HG02571 (cell line): ENCODE measurements around the gene PLN.

Experiments used
- ATAC-seq: cut with Tn5 transposase; IDR thresholded peaks from one replicate; pipeline ENCODE4 v1.9.1; 2021; ENCODE audit warnings: mild to moderate bottlenecking, moderate library complexity; ENCODE audit not compliant: unreplicated experiment

Gene PLN

DNA sequence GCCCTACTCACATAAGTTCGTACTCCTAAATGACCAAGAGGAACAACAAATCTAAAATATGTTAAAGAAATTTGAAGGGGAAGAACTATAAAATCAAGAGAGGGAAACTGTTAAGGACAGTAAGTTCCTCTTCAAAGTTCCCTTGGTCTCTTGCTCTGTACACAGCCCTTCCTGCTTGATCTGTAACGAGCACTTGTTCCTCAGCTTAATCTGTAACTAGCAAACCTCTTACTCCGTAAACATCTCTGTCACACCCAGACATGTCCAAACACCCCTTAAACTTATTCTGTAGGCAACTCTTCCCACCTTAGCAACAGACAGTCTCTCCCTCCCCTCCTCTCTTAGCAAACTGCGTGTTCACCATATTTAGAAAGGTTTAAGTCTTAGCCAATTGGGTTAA is 29.9 kb downstream of the PLN start:
- ATAC-seq: no peak

DNA sequence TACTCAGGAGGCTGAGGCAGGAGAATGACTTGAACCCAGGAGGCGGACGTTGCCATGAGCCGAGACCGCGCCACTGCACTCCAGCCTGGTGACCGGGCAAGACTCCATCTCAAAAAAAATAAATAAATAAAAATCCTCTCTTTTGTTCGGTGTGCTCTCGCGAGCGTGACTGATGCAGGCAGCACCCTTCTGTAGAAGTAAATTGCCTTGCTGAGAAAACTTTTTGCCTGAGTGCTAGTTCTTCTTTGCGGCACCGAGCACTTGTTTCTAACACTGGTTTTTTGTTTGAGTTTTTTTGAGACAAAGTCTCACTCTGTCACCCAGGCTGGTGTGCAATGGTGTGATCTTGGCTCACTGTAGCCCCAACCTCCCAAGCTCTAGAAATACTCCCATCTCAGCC is 30.5 kb downstream of the PLN start:
- no peak for ATAC-seq

DNA sequence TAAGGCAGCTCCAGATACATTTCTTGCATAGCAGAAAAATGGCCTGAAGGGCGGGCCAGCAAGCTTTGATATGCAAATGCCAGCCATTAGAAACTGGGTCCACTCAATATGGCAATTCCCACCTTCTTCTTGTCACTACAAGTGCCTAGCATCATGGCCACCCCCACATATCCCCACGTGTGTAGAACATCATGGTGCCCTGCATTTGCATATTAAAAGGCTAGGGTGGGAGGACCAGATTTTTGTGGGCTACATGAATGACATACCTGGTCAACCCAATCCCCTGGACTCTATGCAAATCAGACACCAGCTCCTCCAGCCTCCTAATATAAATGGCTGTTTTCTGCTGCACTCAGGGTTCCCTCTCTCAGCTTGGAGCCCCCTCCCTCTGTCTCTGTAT is 31.7 kb downstream of the PLN start:
- no peak for ATAC-seq

DNA sequence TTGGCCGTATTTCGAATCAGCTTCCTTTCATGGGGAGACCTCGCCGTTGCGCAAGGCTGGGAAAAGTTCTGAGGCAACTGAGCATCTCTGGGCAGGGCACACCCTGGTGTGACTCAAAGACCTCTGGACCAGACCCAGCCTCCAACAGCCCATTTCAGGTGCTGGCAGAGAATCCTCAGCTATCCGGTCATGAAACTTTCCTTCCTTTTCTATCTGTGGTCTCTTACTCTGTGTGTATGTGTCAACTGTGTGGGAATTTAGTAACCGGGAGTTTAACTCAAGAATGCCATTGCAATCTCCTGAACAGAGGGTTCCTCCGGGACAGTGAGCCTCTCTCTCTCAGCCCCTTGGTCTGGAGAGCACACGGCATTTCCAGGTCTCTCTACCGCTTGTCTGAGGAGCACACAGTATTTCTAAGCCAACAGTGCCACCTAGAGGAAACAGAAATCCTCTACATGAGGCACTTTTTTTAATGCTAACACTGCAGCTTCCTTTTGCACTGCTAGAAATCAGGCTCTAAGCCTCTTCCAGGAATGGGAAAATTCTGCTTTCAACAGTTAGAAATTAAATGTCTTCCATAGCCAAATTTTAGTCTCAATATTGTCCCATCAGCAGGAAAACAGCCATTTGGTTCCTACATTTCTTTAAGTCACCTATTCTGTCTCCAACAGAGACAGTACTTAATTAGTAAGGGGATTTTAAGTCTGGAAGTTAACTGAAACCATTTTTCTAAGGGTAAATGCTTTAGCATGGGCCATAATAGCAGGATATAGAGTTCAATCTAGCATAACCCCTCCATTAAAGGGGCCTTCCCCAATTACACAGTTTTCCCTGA is 32.7 kb downstream of the PLN start:
- no peak for ATAC-seq

DNA sequence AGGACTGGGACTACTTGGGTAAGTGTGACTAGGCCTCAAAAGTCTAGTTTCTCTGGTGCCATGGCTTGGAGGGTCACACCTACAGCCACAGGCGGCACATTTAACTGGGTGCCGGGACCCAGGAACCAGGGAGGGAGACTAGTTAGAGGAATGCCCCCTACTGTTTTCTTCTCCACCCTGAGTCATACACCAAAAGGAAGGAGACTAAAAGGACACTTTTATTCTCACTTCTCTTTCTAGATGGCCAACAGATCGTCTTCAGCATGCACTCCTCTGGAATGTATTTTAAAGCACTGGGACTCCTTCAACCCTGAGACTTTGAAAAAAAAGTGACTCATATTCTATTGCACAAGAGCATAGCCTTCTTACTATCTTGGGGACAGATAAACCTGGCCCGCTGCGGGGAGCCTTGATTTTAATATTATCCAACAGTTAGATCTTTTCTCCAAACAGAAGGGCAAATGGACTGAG is 33.4 kb downstream of the PLN start:
- ATAC-seq: no peak

DNA sequence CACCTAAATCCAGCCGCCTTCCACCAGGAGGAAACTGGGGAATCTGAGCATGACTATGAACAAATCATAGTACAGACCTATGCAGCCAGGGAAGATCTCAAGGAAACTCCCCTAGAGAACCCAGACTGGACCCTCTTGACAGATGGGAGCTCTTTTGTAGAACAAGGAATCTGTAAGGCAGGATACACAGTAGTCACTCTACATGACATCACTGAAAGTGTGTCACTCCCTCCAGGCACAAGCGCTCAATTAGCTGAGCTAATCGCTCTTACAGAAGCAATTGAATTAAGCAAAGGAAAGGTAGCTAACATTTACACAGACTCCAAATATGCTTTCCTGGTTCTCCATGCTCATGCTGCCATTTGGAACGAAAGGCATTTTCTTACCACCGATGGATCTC is 36.8 kb downstream of the PLN start:
- ATAC-seq: no peak

DNA sequence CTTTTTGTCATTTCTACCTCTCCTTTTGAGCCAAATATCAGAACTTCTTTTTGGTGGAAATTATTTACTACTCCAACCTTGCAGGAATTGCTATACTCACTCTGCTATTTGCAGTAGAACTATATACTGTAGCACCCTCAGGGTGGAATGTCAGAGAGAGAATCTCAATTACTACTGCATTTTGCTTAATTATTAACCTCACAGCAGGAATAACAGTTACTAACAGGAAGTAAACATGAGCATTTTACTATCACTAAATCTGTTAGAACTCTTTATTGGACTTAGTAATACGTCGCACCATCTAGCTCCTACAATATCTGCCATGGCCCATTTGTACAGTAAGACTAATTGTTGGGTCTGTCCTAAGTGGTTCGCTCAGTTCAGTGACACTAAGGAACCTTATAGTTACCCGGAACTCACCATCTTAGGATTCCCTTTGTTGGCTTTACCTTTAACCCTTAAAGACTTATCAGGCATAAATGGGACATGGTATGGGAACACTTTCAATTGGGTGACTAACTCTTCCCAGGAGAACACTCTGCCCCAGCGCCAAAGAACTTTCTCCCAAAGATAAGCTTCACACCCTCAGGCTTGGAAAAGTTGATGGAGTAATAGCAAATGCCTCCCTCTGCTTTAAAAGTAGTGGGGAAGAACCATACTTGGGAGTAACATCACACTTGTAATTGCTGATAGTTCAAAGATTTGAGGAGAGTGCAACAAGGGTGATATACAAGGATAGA is 38.8 kb downstream of the PLN start:
- ATAC-seq: no peak

DNA sequence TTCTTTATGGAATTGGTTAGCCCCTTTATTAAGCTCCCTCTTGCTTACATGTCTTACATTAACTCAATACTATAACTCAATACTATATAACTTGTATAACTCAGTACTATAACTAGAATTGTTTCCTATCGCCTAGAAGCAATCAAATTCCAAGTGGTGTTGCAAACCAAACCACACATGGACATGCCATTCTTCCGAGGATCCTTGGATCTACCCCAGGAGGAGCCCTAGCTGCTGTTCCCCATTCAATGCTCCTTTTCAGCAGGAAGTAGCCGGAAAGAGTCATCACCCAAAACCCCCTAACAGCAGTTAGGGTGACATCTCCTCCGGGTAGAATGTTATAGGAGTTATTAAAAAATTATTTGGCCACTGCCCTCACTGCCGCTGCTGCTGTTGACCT is 40.5 kb downstream of the PLN start:
- no peak for ATAC-seq

DNA sequence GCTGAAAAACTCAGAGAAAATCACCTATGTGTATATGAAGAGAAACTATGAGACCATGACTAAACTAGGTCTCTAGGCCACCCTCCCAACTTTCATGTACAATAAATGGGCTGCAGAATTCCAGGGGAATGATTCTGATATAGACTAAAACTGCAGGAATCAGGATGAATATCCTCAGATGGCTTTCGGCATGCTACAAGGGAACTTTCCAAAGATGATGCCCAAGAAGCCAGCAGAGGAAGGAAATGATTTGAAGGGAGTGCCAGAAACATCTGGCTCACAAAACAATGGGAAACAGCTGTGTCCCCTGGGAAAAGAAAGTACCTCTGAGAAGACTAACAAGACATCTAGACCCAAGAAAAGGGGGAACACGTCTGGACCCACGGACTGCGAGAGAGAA is 41.1 kb downstream of the PLN start:
- no peak for ATAC-seq

DNA sequence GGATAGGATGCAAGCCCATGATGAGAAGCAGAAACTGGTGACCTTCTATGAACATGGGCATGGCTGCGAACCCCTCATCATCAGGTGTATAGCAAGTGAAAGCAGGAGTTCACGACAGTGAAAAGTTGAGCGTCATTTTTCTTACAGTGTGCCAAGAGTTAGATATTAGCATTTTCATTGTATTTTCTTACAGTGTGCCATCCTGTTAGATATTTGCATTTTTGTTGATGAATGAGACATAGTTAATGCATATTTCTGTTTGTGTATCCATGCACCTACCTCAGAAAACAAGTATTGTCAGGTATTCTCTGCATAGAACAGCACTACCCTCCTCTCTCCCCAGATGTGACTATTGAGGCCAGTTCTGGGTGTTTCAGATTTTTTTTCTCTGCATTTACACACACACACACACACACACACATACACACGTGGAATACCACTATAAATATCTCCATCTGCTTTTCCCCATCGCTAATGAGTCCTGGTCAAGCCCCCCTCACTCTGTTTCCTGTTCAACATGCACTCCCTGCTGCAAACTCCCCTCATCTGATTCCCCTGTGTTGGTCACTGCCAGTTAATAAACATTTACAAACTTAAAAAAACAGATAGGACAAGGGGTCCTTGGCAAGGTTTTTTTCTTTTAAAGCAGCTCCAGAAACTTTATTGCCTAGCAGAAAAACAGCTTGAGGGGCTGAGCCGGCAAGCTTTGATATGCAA is 41.7 kb downstream of the PLN start:
- ATAC-seq: no peak

DNA sequence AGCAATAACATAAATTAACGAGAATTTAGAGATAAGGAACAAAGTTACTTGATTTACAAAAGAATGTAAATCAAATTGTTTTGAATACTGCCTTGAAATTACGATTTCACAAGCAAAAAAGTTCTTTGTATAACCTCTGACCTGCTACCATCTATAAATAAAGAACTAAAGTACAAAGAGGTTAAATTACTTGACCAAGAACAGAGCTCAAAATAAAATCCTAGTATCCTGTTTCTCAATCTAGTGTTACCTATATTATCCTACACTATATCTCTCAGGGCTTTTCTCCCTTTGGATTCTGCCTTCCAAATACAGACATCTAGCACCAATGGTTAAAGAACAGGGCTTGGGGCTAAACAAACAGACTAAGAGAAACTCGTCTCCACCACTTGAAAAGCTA is 43.8 kb downstream of the PLN start:
- ATAC-seq: no peak

DNA sequence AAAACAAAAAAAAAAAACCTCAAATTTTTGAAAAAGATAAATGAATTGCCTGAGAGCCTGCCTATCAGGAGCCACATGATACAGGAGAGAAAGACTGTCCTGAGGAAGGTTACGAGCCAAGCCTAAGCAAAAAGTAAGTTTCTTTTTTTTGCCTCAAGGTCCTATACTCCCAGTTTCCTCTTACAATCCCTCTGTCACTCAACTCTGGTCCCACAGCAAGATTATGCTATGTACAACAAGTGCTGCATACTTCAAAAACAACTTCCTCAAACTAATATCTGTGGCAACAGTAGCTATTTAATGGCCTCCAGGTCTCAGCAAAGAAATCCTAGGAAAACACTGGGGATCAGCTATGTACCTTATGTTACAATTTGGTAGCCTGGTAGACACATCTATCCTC is 46.8 kb downstream of the PLN start:
- no peak for ATAC-seq

DNA sequence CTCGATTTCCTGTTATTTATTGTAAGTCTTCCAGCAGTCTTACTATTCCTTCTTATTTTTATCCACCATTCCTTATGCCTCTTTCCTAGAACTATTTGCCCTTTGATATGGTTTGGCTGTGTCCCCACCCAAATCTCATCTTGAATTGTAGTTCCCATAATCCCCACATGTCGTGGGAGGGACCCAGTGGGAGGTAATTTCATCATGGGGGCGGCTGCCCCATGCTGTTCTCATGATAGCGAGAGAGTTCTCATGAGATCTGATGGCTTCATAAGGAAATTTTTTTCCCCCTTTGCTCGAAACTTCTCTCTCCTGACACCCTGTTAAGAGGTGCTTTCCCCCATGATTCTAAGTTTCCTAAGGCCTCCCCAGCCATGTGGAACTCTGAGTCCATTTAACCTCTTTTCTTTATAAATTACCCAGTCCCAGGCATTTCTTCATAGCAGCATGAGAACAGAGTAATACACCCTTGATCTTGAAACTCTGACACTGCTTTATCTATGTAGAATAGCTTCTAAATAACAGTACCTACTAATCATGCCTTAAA is 48.8 kb downstream of the PLN start:
- ATAC-seq: no peak

DNA sequence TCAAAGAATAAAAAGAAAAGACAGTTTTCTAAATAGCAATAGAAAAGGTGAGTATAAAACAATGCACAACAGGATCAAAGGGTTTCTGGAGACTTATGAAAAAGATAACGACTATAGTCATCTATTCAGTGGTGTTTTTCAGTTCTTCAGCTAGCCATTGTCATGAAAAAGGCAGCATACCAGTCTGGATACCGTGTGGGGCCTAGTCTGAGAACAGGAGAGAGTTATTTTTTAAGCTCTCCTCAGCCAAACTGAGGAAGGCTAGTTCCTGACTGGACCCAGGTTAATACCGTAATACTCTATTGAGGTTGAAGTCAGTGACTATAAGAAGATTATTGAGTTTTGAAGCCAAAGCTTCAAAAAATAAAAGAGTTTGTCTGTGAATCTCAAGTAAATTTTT is 49.5 kb downstream of the PLN start:
- ATAC-seq: no peak

DNA sequence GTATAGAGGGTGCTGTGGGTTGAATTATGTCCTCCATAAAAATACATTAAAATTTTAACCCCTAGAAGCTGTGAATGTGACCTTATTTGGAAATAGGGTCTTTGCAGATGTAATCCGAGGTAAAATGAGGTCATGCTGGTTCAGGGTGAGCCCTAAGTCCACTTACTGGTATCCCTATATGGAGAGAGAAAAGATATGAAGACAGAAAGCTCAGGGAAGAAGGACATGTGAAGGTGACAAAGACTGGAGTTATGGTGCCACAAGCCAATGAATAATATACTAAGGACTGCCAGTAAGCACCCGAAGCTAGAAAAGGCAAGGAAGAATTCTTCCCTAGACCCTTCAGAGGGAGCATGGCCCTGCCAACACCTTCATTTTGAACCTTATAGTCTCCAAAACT is 50.2 kb downstream of the PLN start:
- no peak for ATAC-seq

DNA sequence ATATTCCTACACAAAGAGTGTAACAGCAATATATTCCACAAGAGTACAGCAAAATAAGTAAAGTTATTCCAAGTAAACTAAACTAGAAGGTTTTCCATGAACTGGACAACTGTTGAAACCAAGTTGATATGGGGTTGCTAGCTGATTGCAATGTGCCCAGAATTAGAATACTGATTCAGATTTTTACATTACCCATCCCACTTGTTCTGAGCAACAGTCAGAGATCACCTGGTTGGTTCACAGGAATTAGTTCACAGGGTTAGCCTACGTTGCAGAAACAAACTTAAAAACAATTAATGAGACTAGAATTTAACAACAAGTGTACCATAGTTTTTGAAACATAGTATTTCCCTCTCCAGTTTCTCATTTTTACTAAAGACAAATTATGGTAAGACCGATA is 54.2 kb downstream of the PLN start:
- no peak for ATAC-seq

DNA sequence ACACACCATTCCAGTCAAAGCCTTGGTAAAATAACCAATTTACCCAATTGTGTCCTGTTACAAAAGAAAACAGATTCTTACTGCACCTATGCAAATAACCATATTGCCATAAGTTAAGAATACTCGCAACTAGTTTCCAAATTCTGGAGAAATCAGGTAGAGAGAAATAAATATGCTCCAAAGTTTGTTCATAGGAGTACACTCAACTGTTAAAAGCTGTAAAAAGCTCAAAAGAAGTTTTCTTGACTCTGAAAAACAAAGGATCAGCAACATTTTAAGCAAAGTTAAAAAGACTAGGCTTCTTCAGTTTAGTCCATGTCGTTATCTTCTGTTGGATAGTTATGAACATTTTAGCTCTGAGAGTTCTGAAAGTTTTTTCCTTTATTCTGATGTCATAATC is 55.3 kb downstream of the PLN start:
- ATAC-seq: no peak

DNA sequence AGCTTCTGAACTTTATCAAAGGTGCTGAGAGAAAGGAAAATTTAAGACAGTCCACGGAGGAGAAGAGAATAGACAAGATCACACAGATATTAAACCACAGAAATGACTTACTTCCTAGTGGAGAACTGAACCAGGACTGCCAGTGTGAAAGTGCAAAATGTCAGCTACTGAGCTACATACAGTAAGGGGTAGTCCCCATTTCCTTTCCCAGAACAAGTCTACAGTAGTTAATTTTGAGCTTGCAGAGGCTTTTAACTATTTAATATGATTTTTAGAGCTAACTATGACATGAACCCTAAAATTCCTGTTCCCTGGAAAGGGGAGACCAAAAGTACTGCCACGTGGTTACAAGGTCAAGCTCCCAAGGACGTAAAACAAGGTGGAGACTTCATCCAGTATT is 58.2 kb downstream of the PLN start:
- no peak for ATAC-seq

DNA sequence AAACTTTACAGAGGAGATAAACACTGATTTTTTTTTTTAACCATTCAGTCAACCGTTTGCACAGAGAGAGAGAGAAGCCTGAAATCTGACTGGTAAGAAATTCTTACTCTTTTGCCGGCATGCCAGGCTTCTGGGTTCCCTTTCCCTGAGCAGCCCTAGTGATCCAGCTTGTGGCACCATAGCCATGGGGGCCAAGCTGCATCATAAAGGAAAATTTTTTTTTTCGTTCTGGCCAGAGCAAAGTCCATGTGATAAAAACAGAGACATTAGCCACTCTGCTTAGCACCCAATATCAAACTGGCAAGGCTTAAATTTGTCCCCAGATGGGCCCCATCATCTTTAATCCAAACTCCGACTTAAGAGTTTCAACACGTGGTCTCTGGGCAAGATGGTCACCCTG is 58.8 kb downstream of the PLN start:
- no peak for ATAC-seq
